ENCODE results near the gene NBDY. TPM values are rescaled to one million over a fixed set of nuclear protein-coding genes. Genes with fewer than 3 reads are reported as not detected.

Gene NBDY
- total and polyA plus RNA-seq, 2 donors (not counting 3 experiments of a cell fraction or from before 2014, with no cell fraction given) = 33.0 to 57.3 TPM

DNA sequence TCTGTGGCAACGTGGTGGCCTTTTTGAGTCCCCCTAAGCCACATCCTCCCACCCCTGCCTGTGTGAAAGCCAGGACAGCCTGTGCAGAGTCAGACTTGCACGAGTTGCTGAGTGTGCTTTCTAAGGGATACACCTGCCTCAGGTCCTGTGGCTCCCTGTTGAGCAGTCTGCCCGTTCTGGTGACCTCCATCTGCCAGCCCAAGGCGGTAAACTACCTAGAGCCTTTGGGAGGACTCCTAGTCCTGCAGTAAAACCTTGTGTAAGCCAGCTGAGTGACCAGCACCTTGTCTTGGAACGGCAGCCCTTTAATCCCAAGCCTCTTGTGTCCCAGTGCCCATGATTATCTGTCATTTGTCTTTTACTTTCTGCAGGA is 69.3 kb downstream of the NBDY start:
- Histone ChIP-seq H4K20me1 (replicated peaks; ENCODE audit: control insufficient read depth, extremely low read depth, insufficient read depth, low read length) (no peaks in the 10 kb centered on the region), H3K9ac (replicated peaks; ENCODE audit: extremely low read depth, insufficient read depth, low read length) (no peak overlapping the region), H3K4me2 (ENCODE audit: insufficient read depth, low read length) (no peak overlapping the region), H3K9me1 (replicated peaks; ENCODE audit: control insufficient read depth, extremely low read depth, insufficient read depth, low read length) (no peaks in the 10 kb centered on the region), H3K36me3 (ENCODE audit: control insufficient read depth in 2 of 2, extremely low read depth in 1 of 2, insufficient read depth in 2 of 2, low read length in 2 of 2) (no peaks in the 10 kb centered on the region), H3K4me3 (replicated peaks in 1 of 3; ENCODE audit: insufficient read depth in 1 of 3, low read depth in 1 of 3, low read length in 3 of 3) (no peak overlapping the region), H3K4me1 (ENCODE audit: control insufficient read depth, extremely low read depth, insufficient read depth, low read length) (peaks cover 2% of the 10 kb centered on the region), H3K27me3 (ENCODE audit: control insufficient read depth in 2 of 2, insufficient read depth in 2 of 2, low read length in 2 of 2) (no peaks in the 10 kb centered on the region), H3K9me3 (replicated peaks; ENCODE audit: control insufficient read depth, insufficient read depth, low read length) (no peaks in the 10 kb centered on the region), H3K27ac (ENCODE audit: insufficient read depth, low read depth, low read length) (no peak overlapping the region), H3K79me2 (ENCODE audit: control insufficient read depth, insufficient read depth, low read length) (no peaks in the 10 kb centered on the region), H2AFZ (ENCODE audit: low read depth, low read length) (no peak overlapping the region)
- ChIA-PET CTCF (no interaction called here), POLR2A (no interaction called here)
- BruUV-seq (replicated peaks) = no TSS peak
- intact Hi-C loops (cut with micrococcal nuclease) (no loop called here), dilution Hi-C loops (cut with MboI; ENCODE audit: extremely low pct_ligation_motif_present, low sequenced_read_pairs) (no loop called here)
- FAIRE-seq = no peak
- DNase-seq (ENCODE audit: low read depth, low spot score) = no peak
- TF ChIP-seq POLR2AphosphoS5 (IDR thresholded peaks at IDR 0.05; ENCODE audit: insufficient read depth, low read depth, low read length) = no peak
- TF ChIP-seq, protein P1, sequence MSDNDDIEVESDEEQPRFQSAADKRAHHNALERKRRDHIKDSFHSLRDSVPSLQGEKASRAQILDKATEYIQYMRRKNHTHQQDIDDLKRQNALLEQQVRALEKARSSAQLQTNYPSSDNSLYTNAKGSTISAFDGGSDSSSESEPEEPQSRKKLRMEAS (IDR thresholded peaks at IDR 0.05; ENCODE audit: insufficient read depth, insufficient read length) = no peak
- no peak for TF ChIP-seq GATA2 (IDR thresholded peaks at IDR 0.05; ENCODE audit: insufficient read depth, insufficient read length, low read depth, low read length)
- TF ChIP-seq EZH2 (IDR thresholded peaks at IDR 0.05; ENCODE audit: borderline replicate concordance, low read depth, low read length, severe bottlenecking) = no peak
- TF ChIP-seq POLR2A (IDR thresholded peaks at IDR 0.05; ENCODE audit: low read depth, low read length) = no peak
- no peak for TF ChIP-seq FOS (IDR thresholded peaks at IDR 0.05; ENCODE audit: borderline replicate concordance, insufficient read depth, low read length)

DNA sequence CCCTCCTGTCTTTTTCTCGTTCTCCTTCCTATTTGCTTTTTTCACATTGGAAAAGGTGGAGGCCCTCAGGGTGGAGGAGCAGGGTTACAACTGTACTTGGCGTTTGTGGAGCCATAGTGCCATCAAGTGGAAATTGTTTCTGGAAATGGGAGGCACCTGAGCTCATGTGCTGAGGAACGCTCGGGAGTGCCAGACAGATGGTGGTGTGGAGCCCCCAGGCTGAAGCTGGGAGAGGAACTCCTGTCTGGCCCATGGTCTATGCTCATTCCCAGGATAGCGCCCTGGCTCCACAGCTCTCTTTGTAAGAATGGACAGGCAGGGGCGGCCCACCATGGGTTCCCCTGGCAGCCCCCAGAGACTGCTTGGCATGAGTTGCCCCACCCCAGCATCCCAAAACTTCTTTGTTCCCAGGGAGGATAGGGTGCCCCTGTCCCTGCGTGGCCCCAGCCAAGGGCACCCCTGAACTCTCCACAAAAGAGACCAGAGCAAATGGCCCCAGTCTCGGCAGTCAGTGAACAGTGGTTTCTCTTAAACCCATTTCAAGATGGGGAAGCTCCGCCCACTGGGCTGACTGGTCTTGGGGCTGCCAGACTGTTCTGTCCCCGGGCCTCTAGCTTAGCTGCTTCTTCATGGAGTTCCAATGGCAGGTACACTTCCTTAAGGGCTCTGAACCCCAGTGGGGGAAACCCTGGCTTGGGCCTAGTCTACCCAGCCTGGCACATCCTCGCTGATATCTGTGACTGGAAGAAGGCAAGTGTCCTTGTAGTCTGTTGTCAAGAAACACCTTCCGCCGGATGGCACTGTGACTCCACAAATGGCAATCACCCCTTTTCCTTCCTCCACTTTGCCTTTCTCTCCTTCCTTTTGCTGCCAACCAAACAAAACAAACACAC is 70.1 kb downstream of the NBDY start:
- no peak for FAIRE-seq
- BruUV-seq (replicated peaks) = no TSS peak
- ChIA-PET CTCF (no interaction called here), POLR2A (no interaction called here)
- Histone ChIP-seq H2AFZ (ENCODE audit: low read depth, low read length) (no peak overlapping the region), H3K9ac (replicated peaks; ENCODE audit: extremely low read depth, insufficient read depth, low read length) (no peak overlapping the region), H3K4me2 (ENCODE audit: insufficient read depth, low read length) (no peak overlapping the region), H3K27me3 (ENCODE audit: control insufficient read depth in 2 of 2, insufficient read depth in 2 of 2, low read length in 2 of 2) (no peaks in the 10 kb centered on the region), H3K9me1 (replicated peaks; ENCODE audit: control insufficient read depth, extremely low read depth, insufficient read depth, low read length) (no peaks in the 10 kb centered on the region), H4K20me1 (replicated peaks; ENCODE audit: control insufficient read depth, extremely low read depth, insufficient read depth, low read length) (no peaks in the 10 kb centered on the region), H3K4me1 (ENCODE audit: control insufficient read depth, extremely low read depth, insufficient read depth, low read length) (no peaks in the 10 kb centered on the region), H3K79me2 (ENCODE audit: control insufficient read depth, insufficient read depth, low read length) (no peaks in the 10 kb centered on the region), H3K27ac (ENCODE audit: insufficient read depth, low read depth, low read length) (no peak overlapping the region), H3K4me3 (replicated peaks in 1 of 3; ENCODE audit: insufficient read depth in 1 of 3, low read depth in 1 of 3, low read length in 3 of 3) (no peak overlapping the region), H3K36me3 (ENCODE audit: control insufficient read depth in 2 of 2, extremely low read depth in 1 of 2, insufficient read depth in 2 of 2, low read length in 2 of 2) (no peaks in the 10 kb centered on the region), H3K9me3 (replicated peaks; ENCODE audit: control insufficient read depth, insufficient read depth, low read length) (no peaks in the 10 kb centered on the region)
- intact Hi-C loops (cut with micrococcal nuclease) (no loop called here), dilution Hi-C loops (cut with MboI; ENCODE audit: extremely low pct_ligation_motif_present, low sequenced_read_pairs) (no loop called here)
- no peak for DNase-seq (ENCODE audit: low read depth, low spot score)
- TF ChIP-seq, protein P1 (IDR thresholded peaks at IDR 0.05; ENCODE audit: insufficient read depth, insufficient read length) = no peak
- TF ChIP-seq POLR2AphosphoS5 (IDR thresholded peaks at IDR 0.05; ENCODE audit: insufficient read depth, low read depth, low read length) (no peak), JUN (IDR thresholded peaks at IDR 0.05; ENCODE audit: borderline replicate concordance, insufficient read depth, insufficient read length, low read depth) (no peak), POLR2A (IDR thresholded peaks at IDR 0.05; ENCODE audit: low read depth, low read length) (no peak), MYC (IDR thresholded peaks at IDR 0.05; ENCODE audit: low read depth, low read length) (no peak), EZH2 (IDR thresholded peaks at IDR 0.05; ENCODE audit: borderline replicate concordance, low read depth, low read length, severe bottlenecking) (no peak), GATA2 (IDR thresholded peaks at IDR 0.05; ENCODE audit: insufficient read depth, insufficient read length, low read depth, low read length) (no peak), FOS (IDR thresholded peaks at IDR 0.05; ENCODE audit: borderline replicate concordance, insufficient read depth, low read length) (no peak)
- TF ChIP-seq, protein P2, sequence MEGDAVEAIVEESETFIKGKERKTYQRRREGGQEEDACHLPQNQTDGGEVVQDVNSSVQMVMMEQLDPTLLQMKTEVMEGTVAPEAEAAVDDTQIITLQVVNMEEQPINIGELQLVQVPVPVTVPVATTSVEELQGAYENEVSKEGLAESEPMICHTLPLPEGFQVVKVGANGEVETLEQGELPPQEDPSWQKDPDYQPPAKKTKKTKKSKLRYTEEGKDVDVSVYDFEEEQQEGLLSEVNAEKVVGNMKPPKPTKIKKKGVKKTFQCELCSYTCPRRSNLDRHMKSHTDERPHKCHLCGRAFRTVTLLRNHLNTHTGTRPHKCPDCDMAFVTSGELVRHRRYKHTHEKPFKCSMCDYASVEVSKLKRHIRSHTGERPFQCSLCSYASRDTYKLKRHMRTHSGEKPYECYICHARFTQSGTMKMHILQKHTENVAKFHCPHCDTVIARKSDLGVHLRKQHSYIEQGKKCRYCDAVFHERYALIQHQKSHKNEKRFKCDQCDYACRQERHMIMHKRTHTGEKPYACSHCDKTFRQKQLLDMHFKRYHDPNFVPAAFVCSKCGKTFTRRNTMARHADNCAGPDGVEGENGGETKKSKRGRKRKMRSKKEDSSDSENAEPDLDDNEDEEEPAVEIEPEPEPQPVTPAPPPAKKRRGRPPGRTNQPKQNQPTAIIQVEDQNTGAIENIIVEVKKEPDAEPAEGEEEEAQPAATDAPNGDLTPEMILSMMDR (IDR thresholded peaks at IDR 0.05; ENCODE audit: extremely low read depth in 1 of 2, insufficient read depth in 1 of 2, low read depth in 1 of 2, low read length in 2 of 2) = no peak
